ENCODE data around the gene MYO18B. TPM values are rescaled to one million over a fixed set of nuclear protein-coding genes. Genes with fewer than 3 reads are reported as not detected.

The MYO18B gene
- total RNA-seq, 4 donors from 2014 or later: under 0.01 to 0.50 (median 0.13) TPM

DNA sequence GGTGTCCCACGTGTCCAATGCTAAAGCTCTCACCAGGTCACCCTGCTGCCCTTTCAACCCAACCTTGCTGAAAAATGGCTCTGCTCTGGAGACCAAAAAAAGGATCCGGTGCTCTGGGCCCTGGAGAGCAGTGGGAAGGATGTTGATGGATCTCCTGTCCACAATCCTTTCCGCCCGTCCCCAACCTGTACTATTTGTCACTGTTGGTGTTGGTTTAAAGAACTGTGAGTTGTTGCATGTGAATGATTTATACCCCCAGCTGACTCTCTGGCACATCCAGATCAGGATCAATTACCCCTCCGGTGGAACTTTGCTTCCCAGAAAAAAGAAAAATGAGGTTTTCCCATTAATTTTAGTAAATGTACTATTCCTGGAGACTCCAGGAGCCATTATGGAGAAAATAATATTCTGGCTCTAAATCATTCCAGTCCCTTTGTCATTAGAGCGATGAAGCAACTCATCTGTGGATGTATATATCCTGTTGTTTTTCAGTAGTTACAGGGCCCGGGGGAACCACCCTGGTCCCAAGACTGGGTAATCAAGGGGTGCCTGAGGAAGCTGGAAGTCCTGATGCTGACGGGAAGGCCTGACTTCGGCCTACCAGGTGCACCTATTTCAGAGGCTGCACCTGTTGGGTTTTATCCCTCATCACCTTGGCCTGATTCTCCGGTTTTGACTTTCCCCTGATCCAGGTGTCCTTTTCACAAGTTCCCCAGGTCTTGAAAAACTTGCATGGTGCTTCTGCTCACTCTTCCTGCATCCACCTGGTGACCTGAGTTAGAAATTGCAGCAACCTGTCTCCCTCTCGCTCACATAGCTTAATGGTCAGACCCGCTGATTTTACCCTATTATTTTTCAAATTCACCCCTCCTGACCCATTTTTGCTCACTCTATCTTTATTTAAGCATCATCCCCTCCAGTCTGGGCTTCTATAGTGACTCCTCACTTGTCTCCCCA lies 218.1 kb downstream of the MYO18B start:
- H3K4me1 ChIP-seq: no peaks in the 10 kb centered on the region
- TF ChIP-seq, protein P1, sequence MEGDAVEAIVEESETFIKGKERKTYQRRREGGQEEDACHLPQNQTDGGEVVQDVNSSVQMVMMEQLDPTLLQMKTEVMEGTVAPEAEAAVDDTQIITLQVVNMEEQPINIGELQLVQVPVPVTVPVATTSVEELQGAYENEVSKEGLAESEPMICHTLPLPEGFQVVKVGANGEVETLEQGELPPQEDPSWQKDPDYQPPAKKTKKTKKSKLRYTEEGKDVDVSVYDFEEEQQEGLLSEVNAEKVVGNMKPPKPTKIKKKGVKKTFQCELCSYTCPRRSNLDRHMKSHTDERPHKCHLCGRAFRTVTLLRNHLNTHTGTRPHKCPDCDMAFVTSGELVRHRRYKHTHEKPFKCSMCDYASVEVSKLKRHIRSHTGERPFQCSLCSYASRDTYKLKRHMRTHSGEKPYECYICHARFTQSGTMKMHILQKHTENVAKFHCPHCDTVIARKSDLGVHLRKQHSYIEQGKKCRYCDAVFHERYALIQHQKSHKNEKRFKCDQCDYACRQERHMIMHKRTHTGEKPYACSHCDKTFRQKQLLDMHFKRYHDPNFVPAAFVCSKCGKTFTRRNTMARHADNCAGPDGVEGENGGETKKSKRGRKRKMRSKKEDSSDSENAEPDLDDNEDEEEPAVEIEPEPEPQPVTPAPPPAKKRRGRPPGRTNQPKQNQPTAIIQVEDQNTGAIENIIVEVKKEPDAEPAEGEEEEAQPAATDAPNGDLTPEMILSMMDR (IDR thresholded peaks at IDR 0.05): no peak
- TF ChIP-seq POLR2A (IDR thresholded peaks at IDR 0.05; ENCODE audit: low read depth): no peak
- TF ChIP-seq POLR2AphosphoS5 (IDR thresholded peaks at IDR 0.05): no peak
- TF ChIP-seq EP300 (IDR thresholded peaks at IDR 0.05): no peak
- no peak for DNase-seq (ENCODE audit: extremely low spot score)
- WGBS: 63% methylated on average over 12 of the region's 12 CpGs
- no peak overlapping the region for H3K4me3 ChIP-seq
- H3K36me3 ChIP-seq: peaks cover 0 to 40% (median 0%) of the 10 kb centered on the region in 4 donors
- no peak overlapping the region for H3K27ac ChIP-seq (replicated peaks in 1 of 4)
- peaks cover 0 to 9% (median 2%) of the 10 kb centered on the region in 4 donors for H3K9me3 ChIP-seq
- peaks cover 0 to 21% (median under 1%) of the 10 kb centered on the region in 4 donors for H3K27me3 ChIP-seq
- intact Hi-C loops (cut with DNase I): no loop called here

- no peaks in the 10 kb centered on the region for H3K4me1 ChIP-seq
- TF ChIP-seq POLR2AphosphoS5 (IDR thresholded peaks at IDR 0.05) (no peak), EP300 (IDR thresholded peaks at IDR 0.05) (no peak)
- TF ChIP-seq, protein P1 (IDR thresholded peaks at IDR 0.05): no peak
- H3K27me3 ChIP-seq: peaks cover 0 to 30% (median 2%) of the 10 kb centered on the region in 4 donors
- H3K4me3 ChIP-seq: no peak overlapping the region
- DNase-seq (ENCODE audit: extremely low spot score): no peak
- intact Hi-C loops (cut with DNase I): no loop called here
- H3K9me3 ChIP-seq: peaks cover 0 to 9% (median 2%) of the 10 kb centered on the region in 4 donors
- H3K27ac ChIP-seq (replicated peaks in 1 of 4): no peak overlapping the region
- 74% methylated on average over 5 of the region's 5 CpGs for WGBS
- peaks cover 0 to 34% (median 0%) of the 10 kb centered on the region in 4 donors for H3K36me3 ChIP-seq
Measured at GRCh38 chr22:25961699-25962098, 219.7 kb downstream of the MYO18B start.

DNA sequence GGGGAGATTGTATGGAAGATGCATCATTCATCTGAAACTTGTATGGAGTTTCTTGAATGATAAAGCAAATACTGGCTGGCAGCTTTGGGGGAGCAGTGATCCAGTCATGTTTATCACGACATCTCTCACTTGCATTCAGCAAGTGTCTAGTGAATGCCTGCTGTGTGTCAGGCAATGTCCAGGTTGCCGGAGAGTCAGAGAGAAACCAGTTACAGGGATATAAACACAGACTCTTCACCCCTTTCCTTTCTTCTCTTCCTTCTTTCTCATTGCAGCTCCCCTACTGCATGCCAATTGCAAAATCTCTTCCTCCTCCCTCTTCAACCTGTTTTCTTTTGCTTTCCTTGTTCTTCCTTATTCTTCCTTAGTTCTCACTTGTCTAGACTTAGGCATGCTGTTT lies 220.7 kb downstream of the MYO18B start:
- WGBS: 90% methylated on average over 2 of the region's 2 CpGs
- H3K4me3 ChIP-seq: no peak overlapping the region
- H3K27me3 ChIP-seq: peaks cover 0 to 30% (median 2%) of the 10 kb centered on the region in 4 donors
- no peak for DNase-seq (ENCODE audit: extremely low spot score)
- intact Hi-C loops (cut with DNase I): no loop called here
- no peak overlapping the region for H3K27ac ChIP-seq (replicated peaks in 1 of 4)
- H3K9me3 ChIP-seq: peaks cover 0 to 9% (median 2%) of the 10 kb centered on the region in 4 donors
- no peaks in the 10 kb centered on the region for H3K4me1 ChIP-seq
- TF ChIP-seq POLR2AphosphoS5 (IDR thresholded peaks at IDR 0.05) (no peak), POLR2A (IDR thresholded peaks at IDR 0.05; ENCODE audit: low read depth) (no peak), EP300 (IDR thresholded peaks at IDR 0.05) (no peak)
- TF ChIP-seq, protein P1 (IDR thresholded peaks at IDR 0.05): no peak
- H3K36me3 ChIP-seq: peaks cover 0 to 29% (median 0%) of the 10 kb centered on the region in 4 donors

GRCh38 chr22:25964961-25965730 lies 223.2 kb downstream of the MYO18B start:
- WGBS: 88% methylated on average over 10 of the region's 10 CpGs
- DNase-seq (ENCODE audit: extremely low spot score): no peak
- H3K27me3 ChIP-seq: peaks cover 0 to 40% (median 2%) of the 10 kb centered on the region in 4 donors
- peaks cover 0 to 1% (median 0%) of the 10 kb centered on the region in 4 donors for H3K4me1 ChIP-seq
- intact Hi-C loops (cut with DNase I): no loop called here
- H3K9me3 ChIP-seq: peaks cover 0 to 9% (median 2%) of the 10 kb centered on the region in 4 donors
- H3K36me3 ChIP-seq: peaks cover 0 to 18% (median 0%) of the 10 kb centered on the region in 4 donors
- no peak overlapping the region for H3K27ac ChIP-seq (replicated peaks in 1 of 4)
- TF ChIP-seq POLR2A (IDR thresholded peaks at IDR 0.05; ENCODE audit: low read depth): no peak
- TF ChIP-seq POLR2AphosphoS5 (IDR thresholded peaks at IDR 0.05): no peak
- TF ChIP-seq, protein P1 (IDR thresholded peaks at IDR 0.05): no peak
- no peak for TF ChIP-seq EP300 (IDR thresholded peaks at IDR 0.05)
- H3K4me3 ChIP-seq: no peak overlapping the region

Data from esophagus muscularis mucosa (tissue), 4 donors.